HepG2 (cell line): ENCODE measurements around the gene CCNQ. TPM values are rescaled to one million over a fixed set of nuclear protein-coding genes. Genes with fewer than 3 reads are reported as not detected.
A peak's percentile ranks its signal among the peaks of the same experiment; 100 is the strongest.

Experiments used
- ATF4 ChIP-seq, 2 experiments: fragments of 450-650 bp in 1 of 2; sonication (generic) in 1 of 2; formaldehyde crosslinking; IDR thresholded peaks; 2 replicates each; pipeline versions ENCODE4 v1.5.0 to v1.8.0; 2020 to 2022; ENCODE audit warnings: mild to moderate bottlenecking in 1 of 2, missing genetic modification reagents in 1 of 2
- ATRX ChIP-seq: sonication (generic); formaldehyde crosslinking; IDR thresholded peaks from 2 replicates; pipeline ENCODE4 v1.4.0; 2020; ENCODE audit warnings: missing genetic modification reagents, borderline replicate concordance
- ERF ChIP-seq: IDR thresholded peaks from 2 replicates; pipeline ENCODE4 v1.6.1; 2018; ENCODE audit warnings: missing biosample characterization, missing genetic modification reagents
- FOXO1 ChIP-seq: sonication (generic); formaldehyde crosslinking; IDR thresholded peaks from 2 replicates; pipeline ENCODE4 v1.4.0; 2020; ENCODE audit warnings: missing genetic modification reagents
- FOXO4 ChIP-seq: sonication (generic); formaldehyde crosslinking; conservative IDR thresholded peaks from 2 replicates; pipeline ENCODE4 v1.8.1; 2023; ENCODE audit warnings: missing genetic modification reagents
- GABPA ChIP-seq, 2 experiments: IDR thresholded peaks; 2 replicates each; pipeline ENCODE4 v1.6.1; 2011 to 2016; ENCODE audit warnings: low read depth in 2 of 2, low read length in 1 of 2, missing biosample characterization in 1 of 2, missing genetic modification characterization in 1 of 2
- GMEB2 ChIP-seq: IDR thresholded peaks from 2 replicates; pipeline ENCODE4 v1.6.1; 2016; ENCODE audit warnings: missing biosample characterization, missing genetic modification reagents, low read depth
- HNRNPLL ChIP-seq: fragments of 200-400 bp; formaldehyde crosslinking; IDR thresholded peaks from 2 replicates; pipeline ENCODE4 v1.6.1; 2017; ENCODE audit warnings: mild to moderate bottlenecking, low read depth, low read length; ENCODE audit not compliant: poor library complexity, severe bottlenecking
- NR2C2 ChIP-seq: sonication (generic); formaldehyde crosslinking; IDR thresholded peaks from 2 replicates; pipeline ENCODE4 v1.4.0; 2020; ENCODE audit warnings: missing genetic modification reagents, mild to moderate bottlenecking, moderate library complexity, borderline replicate concordance
- PAX8 ChIP-seq: sonication (generic); formaldehyde crosslinking; IDR thresholded peaks from 2 replicates; pipeline ENCODE4 v1.8.0; 2022; ENCODE audit warnings: mild to moderate bottlenecking, missing genetic modification reagents, borderline replicate concordance
- RORA ChIP-seq: sonication (generic); formaldehyde crosslinking; IDR thresholded peaks from 2 replicates; pipeline ENCODE4 v1.5.0; 2020; ENCODE audit warnings: mild to moderate bottlenecking, missing genetic modification reagents, moderate library complexity
- SIN3A ChIP-seq: IDR thresholded peaks from 2 replicates; pipeline ENCODE4 v1.6.1; 2011; ENCODE audit warnings: low read depth, mild to moderate bottlenecking, control low read depth, low read length, borderline replicate concordance
- TBX2 ChIP-seq: sonication (generic); formaldehyde crosslinking; IDR thresholded peaks from 2 replicates; pipeline ENCODE4 v1.5.0; 2020; ENCODE audit warnings: missing genetic modification reagents, mild to moderate bottlenecking, borderline replicate concordance
- TCF7L2 ChIP-seq: IDR thresholded peaks from 2 replicates; pipeline ENCODE4 v1.6.1; 2011; ENCODE audit warnings: mild to moderate bottlenecking, low read depth, low read length, moderate library complexity
- THAP9 ChIP-seq: sonication (generic); formaldehyde crosslinking; IDR thresholded peaks from 2 replicates; pipeline ENCODE4; 2020; ENCODE audit warnings: missing genetic modification reagents, mild to moderate bottlenecking, borderline replicate concordance
- ZFAT ChIP-seq: sonication (generic); formaldehyde crosslinking; conservative IDR thresholded peaks from 2 replicates; pipeline ENCODE4 v1.8.1; 2023; ENCODE audit warnings: missing genetic modification reagents, inconsistent platforms
- ZFP36 ChIP-seq: fragments of 150-350 bp; IDR thresholded peaks from 2 replicates; pipeline ENCODE4 v1.6.1; 2018; ENCODE audit warnings: borderline replicate concordance, low read length, low read depth; ENCODE audit not compliant: partially characterized antibody
- ZFP82 ChIP-seq: sonication (generic); formaldehyde crosslinking; IDR thresholded peaks from 2 replicates; pipeline ENCODE4 v1.5.1; 2020; ENCODE audit warnings: mild to moderate bottlenecking, missing genetic modification reagents, borderline replicate concordance
- ZNF292 ChIP-seq: sonication (generic); formaldehyde crosslinking; IDR thresholded peaks from 2 replicates; pipeline ENCODE4 v1.8.1; 2022; ENCODE audit warnings: mild to moderate bottlenecking, low read depth, missing genetic modification reagents, borderline replicate concordance
- ZNF652 ChIP-seq: IDR thresholded peaks from 2 replicates; pipeline ENCODE4 v1.6.1; 2016; ENCODE audit warnings: low read depth, borderline replicate concordance
- ZNF780A ChIP-seq: sonication (generic); formaldehyde crosslinking; IDR thresholded peaks from 2 replicates; pipeline ENCODE4 v1.8.0; 2022; ENCODE audit warnings: mild to moderate bottlenecking, missing genetic modification reagents, moderate library complexity
- polyA plus RNA-seq, 8 experiments: library from polyadenylated mRNA; depleted of rRNA in 3 of 8; stranded (reverse) in 7 of 8; unstranded in 1 of 8; fragments of >200 nt; fragmentation: Illumina TruSeq in 4 of 8; extraction: Trizol in 4 of 8; gene quantifications; 2 replicates each; pipeline versions ENCODE4 v1.2.1 to v1.2.3, GENCODE V29; 2011 to 2016; ENCODE audit warnings: low read depth in 4 of 8, missing spikeins in 1 of 8, mixed read lengths in 1 of 8; ENCODE audit not compliant: insufficient read depth in 1 of 8
- total RNA-seq, 5 experiments: library from RNA; depleted of rRNA; stranded (reverse); fragments of >200 nt; fragmentation: Illumina TruSeq; extraction: Trizol; gene quantifications; 2 replicates each; pipeline ENCODE4 v1.2.3, GENCODE V29; 2016; ENCODE audit warnings: low read depth in 1 of 5

The CCNQ gene
- total and polyA plus RNA-seq, 2 of the 13 experiments (the other 11 are each of a cell fraction or from before 2014, with no cell fraction given), result 15.0 to 25.5 TPM

GRCh38 chrX:153623310-153624029 lies 24.5 kb upstream of the CCNQ start (continued):
- no peak for TF ChIP-seq GABPA (IDR thresholded peaks at IDR 0.05; ENCODE audit: low read depth, low read length)
- TF ChIP-seq GABPA (CRISPR knock-in tag; IDR thresholded peaks at IDR 0.05; ENCODE audit: low read depth), result no peak
- TF ChIP-seq ZNF780A (CRISPR knock-in tag), result no peak; the same call in 1 of the 2 replicates
- peak; percentile 82 for TF ChIP-seq TBX2
- TF ChIP-seq PAX8 (CRISPR knock-in tag), result no peak
- TF ChIP-seq HNRNPLL, result no peak
- no peak for TF ChIP-seq GMEB2
- no peak for TF ChIP-seq ERF (CRISPR knock-in tag)
- TF ChIP-seq ZNF652 (CRISPR knock-in tag), result no peak
- TF ChIP-seq ZFAT (CRISPR knock-in tag), result no peak
- TF ChIP-seq RORA (CRISPR knock-in tag), result no peak
- no peak for TF ChIP-seq ZFP36
- TF ChIP-seq ATF4 (CRISPR knock-in tag; IDR thresholded peaks at IDR 0.05), result no peak
- no peak for TF ChIP-seq ZFP82 (CRISPR knock-in tag)
- TF ChIP-seq FOXO4, result no peak
- peak; percentile 38; the same call in 1 of the 2 replicates for TF ChIP-seq THAP9 (CRISPR knock-in tag)
- no peak for TF ChIP-seq TCF7L2
- no peak for TF ChIP-seq SIN3A
- peak; percentile 83 for TF ChIP-seq FOXO1
- peak; percentile 77 for TF ChIP-seq NR2C2
- TF ChIP-seq ZNF292 (CRISPR knock-in tag), result no peak
- no peak for TF ChIP-seq ATRX (CRISPR knock-in tag)
